ENCODE measurements around the gene PICALM.

GRCh38 chr11:85991508-85991907, 77.4 kb downstream of the PICALM start:
- TF ChIP-seq POLR2AphosphoS5 (IDR thresholded peaks at IDR 0.05; ENCODE audit: low read depth, low read length) (no peak), POLR2A (IDR thresholded peaks at IDR 0.05; ENCODE audit: control extremely low read depth in 1 of 2, low read depth in 2 of 2, low read length in 2 of 2) (no peak), USF2 (IDR thresholded peaks at IDR 0.05; ENCODE audit: low read length) (no peak), JUN (IDR thresholded peaks at IDR 0.05; ENCODE audit: low read depth, low read length) (no peak), SRF (IDR thresholded peaks at IDR 0.05; ENCODE audit: low read depth, low read length) (no peak), BACH1 (IDR thresholded peaks at IDR 0.05; ENCODE audit: low read length) (no peak), TEAD4 (IDR thresholded peaks at IDR 0.05; ENCODE audit: low read depth, low read length) (no peak), RBBP5 (IDR thresholded peaks at IDR 0.05; ENCODE audit: borderline replicate concordance, low read depth, low read length) (no peak)

Measured in H1 (cell line).